Sigmoid colon (tissue), 4 donors: ENCODE measurements around the gene GDPD5.

ENCODE experiments used
- CTCF ChIP-seq, 4 experiments: fragments of 450-650 bp in 3 of 4; fragments of 200-600 bp in 1 of 4; IDR thresholded peaks; one replicate each; pipeline ENCODE4 v1.5.1; 2016 to 2019; ENCODE audit warnings: antibody characterized with exemption in 4 of 4, mild to moderate bottlenecking in 3 of 4, moderate library complexity in 2 of 4
- POLR2A ChIP-seq, 2 donors: fragments of 450-650 bp; IDR thresholded peaks; one replicate each; pipeline ENCODE4 v1.6.1; 2016; ENCODE audit warnings: antibody characterized with exemption in 2 of 2, mild to moderate bottlenecking in 2 of 2, moderate library complexity in 2 of 2
- POLR2AphosphoS5 ChIP-seq, 4 donors: sonication (generic); formaldehyde crosslinking; IDR thresholded peaks; one replicate each; pipeline ENCODE4 v1.6.1; 2017; ENCODE audit warnings: antibody characterized with exemption in 4 of 4

- TF ChIP-seq POLR2A (IDR thresholded peaks at IDR 0.05), result no peak
- TF ChIP-seq CTCF (IDR thresholded peaks at IDR 0.05), result no peak
- TF ChIP-seq POLR2AphosphoS5 (IDR thresholded peaks at IDR 0.05), result no peak
Observed at GRCh38 chr11:75432911-75433321, 92.8 kb downstream of the GDPD5 start, which contains the start of gene KLHL35.
